Measurements from ENCODE around the gene MUC5B.

The MUC5B gene

GRCh38 chr11:1218788-1219445 is 3.9 kb upstream of the MUC5B start:
- no peak for DNase-seq (ENCODE audit: extremely low spot score)
- TF ChIP-seq CTCF (IDR thresholded peaks at IDR 0.05; ENCODE audit: control extremely low read depth, extremely low read depth, low read depth, missing control alignments) = no peak
- POLR2A ChIA-PET = no interaction called here
- CTCF ChIA-PET = no interaction called here

GRCh38 chr11:1219446-1219833 is 3.4 kb upstream of the MUC5B start:
- TF ChIP-seq CTCF (IDR thresholded peaks at IDR 0.05; ENCODE audit: control extremely low read depth, extremely low read depth, low read depth, missing control alignments) = no peak
- POLR2A ChIA-PET = no interaction called here
- CTCF ChIA-PET = no interaction called here
- no peak for DNase-seq (ENCODE audit: extremely low spot score)

GRCh38 chr11:1219834-1220815 is 2.7 kb upstream of the MUC5B start:
- CTCF ChIA-PET = interaction anchor here (1.3 kb wide), 1 partner anchor 16 kb away, joined by 4 read pairs; no protein-coding TSS in a partner anchor
- no peak for DNase-seq (ENCODE audit: extremely low spot score)
- TF ChIP-seq CTCF (IDR thresholded peaks at IDR 0.05; ENCODE audit: control extremely low read depth, extremely low read depth, low read depth, missing control alignments) = no peak
- POLR2A ChIA-PET = no interaction called here

- ChIA-PET POLR2A (no interaction called here), CTCF (interaction anchor here (0.7 to 1.3 kb wide), 2 partner anchors 10 to 17 kb away, joined by 3 to 4 read pairs; no protein-coding TSS in a partner anchor)
- no peak for DNase-seq (ENCODE audit: extremely low spot score)
- TF ChIP-seq CTCF (IDR thresholded peaks at IDR 0.05; ENCODE audit: control extremely low read depth, extremely low read depth, low read depth, missing control alignments) = no peak
Observed at GRCh38 chr11:1220941-1221721, 1.7 kb upstream of the MUC5B start.

GRCh38 chr11:1221848-1222311 is 986 bp upstream of the MUC5B start:
- ChIA-PET POLR2A (no interaction called here), CTCF (interaction anchor here (0.5 to 0.7 kb wide), 2 partner anchors 10 to 272 kb away, joined by 3 read pairs; no protein-coding TSS in a partner anchor)
- TF ChIP-seq CTCF (IDR thresholded peaks at IDR 0.05; ENCODE audit: control extremely low read depth, extremely low read depth, low read depth, missing control alignments) = no peak
- DNase-seq (ENCODE audit: extremely low spot score) = no peak

Data from GM10248 (cell line).